ENCODE measurements around the gene HAVCR2. TPM values are rescaled to one million over a fixed set of nuclear protein-coding genes. Genes with fewer than 3 reads are reported as not detected.

Gene HAVCR2
- total and polyA plus RNA-seq, 2 of the 13 experiments (the other 11 are each of a cell fraction or from before 2014, with no cell fraction given), result 0.07 to 0.16 TPM

DNA sequence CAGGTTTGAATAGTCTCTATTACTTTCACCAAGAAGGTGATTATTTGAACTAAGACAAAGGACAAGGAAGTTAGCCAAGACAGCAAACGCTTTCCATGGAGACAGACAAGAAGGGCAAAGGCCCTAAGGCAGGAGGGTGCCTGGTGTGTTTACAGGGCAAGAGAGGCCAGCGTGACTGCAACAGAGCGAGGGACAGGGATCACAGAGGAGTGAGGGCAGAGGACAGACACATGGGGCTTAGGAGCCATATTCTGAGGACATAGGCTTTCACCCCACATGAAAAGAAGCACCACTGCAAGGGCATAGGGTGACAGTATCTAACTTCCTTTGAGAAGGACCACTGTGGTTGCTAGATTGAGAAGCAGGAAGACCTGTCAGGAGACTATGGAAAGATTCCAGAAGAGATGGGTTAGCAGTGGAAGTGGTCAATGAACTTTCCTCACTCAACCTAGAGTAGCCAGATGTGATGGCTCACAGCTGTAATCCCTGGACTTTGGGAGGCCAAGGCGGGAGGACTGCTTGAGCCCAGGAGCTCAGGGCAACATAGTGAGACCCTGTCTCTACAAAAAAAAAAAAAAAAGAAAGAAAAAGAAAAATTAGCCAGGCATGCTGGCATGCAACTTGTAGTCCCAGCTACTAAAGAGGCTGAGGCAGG, 44.9 kb downstream of the HAVCR2 start (continued):
- TF ChIP-seq, protein P1, sequence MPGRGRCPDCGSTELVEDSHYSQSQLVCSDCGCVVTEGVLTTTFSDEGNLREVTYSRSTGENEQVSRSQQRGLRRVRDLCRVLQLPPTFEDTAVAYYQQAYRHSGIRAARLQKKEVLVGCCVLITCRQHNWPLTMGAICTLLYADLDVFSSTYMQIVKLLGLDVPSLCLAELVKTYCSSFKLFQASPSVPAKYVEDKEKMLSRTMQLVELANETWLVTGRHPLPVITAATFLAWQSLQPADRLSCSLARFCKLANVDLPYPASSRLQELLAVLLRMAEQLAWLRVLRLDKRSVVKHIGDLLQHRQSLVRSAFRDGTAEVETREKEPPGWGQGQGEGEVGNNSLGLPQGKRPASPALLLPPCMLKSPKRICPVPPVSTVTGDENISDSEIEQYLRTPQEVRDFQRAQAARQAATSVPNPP (CRISPR knock-in tag; IDR thresholded peaks at IDR 0.05), result no peak
- TF ChIP-seq ZNF121 (CRISPR knock-in tag; IDR thresholded peaks at IDR 0.05) (peak; percentile 96), ZNF224 (CRISPR knock-in tag; IDR thresholded peaks at IDR 0.05) (no peak), ISX (CRISPR knock-in tag; conservative IDR thresholded peaks at IDR 0.05) (no peak), EED (CRISPR knock-in tag; IDR thresholded peaks at IDR 0.05) (no peak), RORA (CRISPR knock-in tag; IDR thresholded peaks at IDR 0.05) (no peak), IKZF1 (IDR thresholded peaks at IDR 0.05) (no peak), ZNF766 (CRISPR knock-in tag; IDR thresholded peaks at IDR 0.05; ENCODE audit: borderline replicate concordance) (no peak), ZNF674 (CRISPR knock-in tag; IDR thresholded peaks at IDR 0.05; ENCODE audit: low read depth) (no peak), HHEX (CRISPR knock-in tag; IDR thresholded peaks at IDR 0.05) (no peak), HOXA3 (CRISPR knock-in tag; IDR thresholded peaks at IDR 0.05) (0 out of 2 replicates have a peak, but pooled peaks have one; percentile 22), IRF2 (CRISPR knock-in tag; IDR thresholded peaks at IDR 0.05) (peak; percentile 45; the same call in 1 of the 2 replicates), ZNF160 (CRISPR knock-in tag; IDR thresholded peaks at IDR 0.05) (no peak), ATRX (CRISPR knock-in tag; IDR thresholded peaks at IDR 0.05; ENCODE audit: borderline replicate concordance) (no peak)
- TF ChIP-seq, protein P2, sequence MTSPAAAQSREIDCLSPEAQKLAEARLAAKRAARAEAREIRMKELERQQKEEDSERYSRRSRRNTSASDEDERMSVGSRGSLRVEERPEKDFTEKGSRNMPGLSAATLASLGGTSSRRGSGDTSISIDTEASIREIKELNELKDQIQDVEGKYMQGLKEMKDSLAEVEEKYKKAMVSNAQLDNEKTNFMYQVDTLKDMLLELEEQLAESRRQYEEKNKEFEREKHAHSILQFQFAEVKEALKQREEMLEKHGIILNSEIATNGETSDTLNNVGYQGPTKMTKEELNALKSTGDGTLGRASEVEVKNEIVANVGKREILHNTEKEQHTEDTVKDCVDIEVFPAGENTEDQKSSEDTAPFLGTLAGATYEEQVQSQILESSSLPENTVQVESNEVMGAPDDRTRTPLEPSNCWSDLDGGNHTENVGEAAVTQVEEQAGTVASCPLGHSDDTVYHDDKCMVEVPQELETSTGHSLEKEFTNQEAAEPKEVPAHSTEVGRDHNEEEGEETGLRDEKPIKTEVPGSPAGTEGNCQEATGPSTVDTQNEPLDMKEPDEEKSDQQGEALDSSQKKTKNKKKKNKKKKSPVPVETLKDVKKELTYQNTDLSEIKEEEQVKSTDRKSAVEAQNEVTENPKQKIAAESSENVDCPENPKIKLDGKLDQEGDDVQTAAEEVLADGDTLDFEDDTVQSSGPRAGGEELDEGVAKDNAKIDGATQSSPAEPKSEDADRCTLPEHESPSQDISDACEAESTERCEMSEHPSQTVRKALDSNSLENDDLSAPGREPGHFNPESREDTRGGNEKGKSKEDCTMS (CRISPR knock-in tag; conservative IDR thresholded peaks at IDR 0.05), result no peak
- TF ChIP-seq, protein P3, sequence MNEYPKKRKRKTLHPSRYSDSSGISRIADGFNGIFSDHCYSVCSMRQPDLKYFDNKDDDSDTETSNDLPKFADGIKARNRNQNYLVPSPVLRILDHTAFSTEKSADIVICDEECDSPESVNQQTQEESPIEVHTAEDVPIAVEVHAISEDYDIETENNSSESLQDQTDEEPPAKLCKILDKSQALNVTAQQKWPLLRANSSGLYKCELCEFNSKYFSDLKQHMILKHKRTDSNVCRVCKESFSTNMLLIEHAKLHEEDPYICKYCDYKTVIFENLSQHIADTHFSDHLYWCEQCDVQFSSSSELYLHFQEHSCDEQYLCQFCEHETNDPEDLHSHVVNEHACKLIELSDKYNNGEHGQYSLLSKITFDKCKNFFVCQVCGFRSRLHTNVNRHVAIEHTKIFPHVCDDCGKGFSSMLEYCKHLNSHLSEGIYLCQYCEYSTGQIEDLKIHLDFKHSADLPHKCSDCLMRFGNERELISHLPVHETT (CRISPR knock-in tag; conservative IDR thresholded peaks at IDR 0.05), result no peak
- TF ChIP-seq, protein P4, sequence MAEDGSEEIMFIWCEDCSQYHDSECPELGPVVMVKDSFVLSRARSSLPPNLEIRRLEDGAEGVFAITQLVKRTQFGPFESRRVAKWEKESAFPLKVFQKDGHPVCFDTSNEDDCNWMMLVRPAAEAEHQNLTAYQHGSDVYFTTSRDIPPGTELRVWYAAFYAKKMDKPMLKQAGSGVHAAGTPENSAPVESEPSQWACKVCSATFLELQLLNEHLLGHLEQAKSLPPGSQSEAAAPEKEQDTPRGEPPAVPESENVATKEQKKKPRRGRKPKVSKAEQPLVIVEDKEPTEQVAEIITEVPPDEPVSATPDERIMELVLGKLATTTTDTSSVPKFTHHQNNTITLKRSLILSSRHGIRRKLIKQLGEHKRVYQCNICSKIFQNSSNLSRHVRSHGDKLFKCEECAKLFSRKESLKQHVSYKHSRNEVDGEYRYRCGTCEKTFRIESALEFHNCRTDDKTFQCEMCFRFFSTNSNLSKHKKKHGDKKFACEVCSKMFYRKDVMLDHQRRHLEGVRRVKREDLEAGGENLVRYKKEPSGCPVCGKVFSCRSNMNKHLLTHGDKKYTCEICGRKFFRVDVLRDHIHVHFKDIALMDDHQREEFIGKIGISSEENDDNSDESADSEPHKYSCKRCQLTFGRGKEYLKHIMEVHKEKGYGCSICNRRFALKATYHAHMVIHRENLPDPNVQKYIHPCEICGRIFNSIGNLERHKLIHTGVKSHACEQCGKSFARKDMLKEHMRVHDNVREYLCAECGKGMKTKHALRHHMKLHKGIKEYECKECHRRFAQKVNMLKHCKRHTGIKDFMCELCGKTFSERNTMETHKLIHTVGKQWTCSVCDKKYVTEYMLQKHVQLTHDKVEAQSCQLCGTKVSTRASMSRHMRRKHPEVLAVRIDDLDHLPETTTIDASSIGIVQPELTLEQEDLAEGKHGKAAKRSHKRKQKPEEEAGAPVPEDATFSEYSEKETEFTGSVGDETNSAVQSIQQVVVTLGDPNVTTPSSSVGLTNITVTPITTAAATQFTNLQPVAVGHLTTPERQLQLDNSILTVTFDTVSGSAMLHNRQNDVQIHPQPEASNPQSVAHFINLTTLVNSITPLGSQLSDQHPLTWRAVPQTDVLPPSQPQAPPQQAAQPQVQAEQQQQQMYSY (CRISPR knock-in tag; IDR thresholded peaks at IDR 0.05), result no peak
- TF ChIP-seq, protein P5, sequence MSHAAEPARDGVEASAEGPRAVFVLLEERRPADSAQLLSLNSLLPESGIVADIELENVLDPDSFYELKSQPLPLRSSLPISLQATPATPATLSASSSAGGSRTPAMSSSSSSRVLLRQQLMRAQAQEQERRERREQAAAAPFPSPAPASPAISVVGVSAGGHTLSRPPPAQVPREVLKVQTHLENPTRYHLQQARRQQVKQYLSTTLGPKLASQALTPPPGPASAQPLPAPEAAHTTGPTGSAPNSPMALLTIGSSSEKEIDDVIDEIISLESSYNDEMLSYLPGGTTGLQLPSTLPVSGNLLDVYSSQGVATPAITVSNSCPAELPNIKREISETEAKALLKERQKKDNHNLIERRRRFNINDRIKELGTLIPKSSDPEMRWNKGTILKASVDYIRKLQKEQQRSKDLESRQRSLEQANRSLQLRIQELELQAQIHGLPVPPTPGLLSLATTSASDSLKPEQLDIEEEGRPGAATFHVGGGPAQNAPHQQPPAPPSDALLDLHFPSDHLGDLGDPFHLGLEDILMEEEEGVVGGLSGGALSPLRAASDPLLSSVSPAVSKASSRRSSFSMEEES (CRISPR knock-in tag; IDR thresholded peaks at IDR 0.05), result no peak

All from HepG2 (cell line).